ENCODE measurements around the gene ZNF324.

DNA sequence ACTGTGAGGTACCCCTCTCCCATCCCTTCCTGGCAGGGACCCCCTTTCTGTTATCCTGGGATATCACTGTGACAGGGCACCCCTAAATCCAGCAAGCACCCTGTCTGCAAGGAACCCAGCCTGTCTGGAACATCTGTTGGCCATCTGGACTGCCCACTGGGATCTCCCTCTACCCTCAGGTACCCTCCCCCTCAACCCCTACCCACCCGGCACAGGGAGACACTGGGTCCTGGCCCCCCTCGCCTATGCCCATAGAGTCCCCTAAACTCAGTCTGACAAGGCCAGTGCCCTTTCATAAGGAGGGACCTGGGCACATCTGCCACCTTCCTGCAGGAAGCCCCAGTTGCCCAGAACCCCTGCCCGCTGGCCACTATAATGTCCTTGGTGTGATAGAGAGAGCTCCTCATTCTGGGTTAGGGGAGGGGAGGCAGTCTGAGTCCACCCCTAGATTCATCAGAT lies 47.7 kb downstream of the ZNF324 start:
- TF ChIP-seq, protein P1, sequence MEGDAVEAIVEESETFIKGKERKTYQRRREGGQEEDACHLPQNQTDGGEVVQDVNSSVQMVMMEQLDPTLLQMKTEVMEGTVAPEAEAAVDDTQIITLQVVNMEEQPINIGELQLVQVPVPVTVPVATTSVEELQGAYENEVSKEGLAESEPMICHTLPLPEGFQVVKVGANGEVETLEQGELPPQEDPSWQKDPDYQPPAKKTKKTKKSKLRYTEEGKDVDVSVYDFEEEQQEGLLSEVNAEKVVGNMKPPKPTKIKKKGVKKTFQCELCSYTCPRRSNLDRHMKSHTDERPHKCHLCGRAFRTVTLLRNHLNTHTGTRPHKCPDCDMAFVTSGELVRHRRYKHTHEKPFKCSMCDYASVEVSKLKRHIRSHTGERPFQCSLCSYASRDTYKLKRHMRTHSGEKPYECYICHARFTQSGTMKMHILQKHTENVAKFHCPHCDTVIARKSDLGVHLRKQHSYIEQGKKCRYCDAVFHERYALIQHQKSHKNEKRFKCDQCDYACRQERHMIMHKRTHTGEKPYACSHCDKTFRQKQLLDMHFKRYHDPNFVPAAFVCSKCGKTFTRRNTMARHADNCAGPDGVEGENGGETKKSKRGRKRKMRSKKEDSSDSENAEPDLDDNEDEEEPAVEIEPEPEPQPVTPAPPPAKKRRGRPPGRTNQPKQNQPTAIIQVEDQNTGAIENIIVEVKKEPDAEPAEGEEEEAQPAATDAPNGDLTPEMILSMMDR (IDR thresholded peaks at IDR 0.05; ENCODE audit: low read length): no peak
- TF ChIP-seq EZH2 (IDR thresholded peaks at IDR 0.05; ENCODE audit: borderline replicate concordance, low read length): no peak

Measured in OCI-LY1 (cell line).